UCSD-AML1 (cell line): ENCODE measurements around the gene WDR5.

ENCODE experiments used
- DNase-seq: peaks from one replicate; lab custom pipeline; 2025; ENCODE audit not compliant: unreplicated experiment; lab: John Stamatoyannopoulos, UW

WDR5 gene

GRCh38 chr9:134157378-134157885 lies 21.6 kb downstream of the WDR5 start:
- DNase-seq = no peak

GRCh38 chr9:134158242-134158641 lies 22.4 kb downstream of the WDR5 start:
- no peak for DNase-seq

GRCh38 chr9:134158753-134159392 lies 23.0 kb downstream of the WDR5 start:
- no peak for DNase-seq

DNA sequence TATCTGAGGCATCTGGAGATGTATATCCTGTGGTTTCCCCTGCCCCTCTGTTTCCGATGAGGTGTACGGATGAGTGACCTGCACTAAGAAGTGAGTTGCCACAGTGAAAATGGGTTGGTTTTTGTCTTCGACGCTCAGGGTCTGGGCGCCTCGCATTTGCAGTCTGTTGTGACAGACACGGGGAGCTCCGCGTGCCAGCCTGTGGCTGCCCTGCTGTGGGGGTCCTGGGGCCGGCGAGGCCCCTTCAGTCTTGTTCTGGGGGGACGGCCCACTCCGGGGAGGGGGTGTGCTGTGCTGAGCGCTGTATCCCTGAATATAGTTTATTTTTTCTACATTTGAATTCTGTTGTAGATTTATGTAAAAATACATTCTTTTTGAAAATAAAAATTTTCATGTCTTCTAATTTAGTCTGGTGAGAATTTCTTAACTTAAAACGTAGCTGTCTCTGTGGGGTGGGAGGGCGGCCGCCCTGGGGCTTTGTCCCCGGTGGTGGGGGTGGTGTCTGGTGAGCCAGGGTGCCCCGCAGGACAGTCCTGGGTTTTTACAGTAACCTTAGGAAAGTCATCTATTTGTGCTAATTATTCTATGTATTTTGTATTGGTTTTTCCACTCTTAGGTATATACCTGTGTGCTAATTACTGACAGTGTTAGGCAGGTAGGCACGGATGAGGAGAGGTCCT lies 23.8 kb downstream of the WDR5 start:
- no peak for DNase-seq

- DNase-seq = no peak
Observed at GRCh38 chr9:134161647-134162046, 25.8 kb downstream of the WDR5 start.

DNA sequence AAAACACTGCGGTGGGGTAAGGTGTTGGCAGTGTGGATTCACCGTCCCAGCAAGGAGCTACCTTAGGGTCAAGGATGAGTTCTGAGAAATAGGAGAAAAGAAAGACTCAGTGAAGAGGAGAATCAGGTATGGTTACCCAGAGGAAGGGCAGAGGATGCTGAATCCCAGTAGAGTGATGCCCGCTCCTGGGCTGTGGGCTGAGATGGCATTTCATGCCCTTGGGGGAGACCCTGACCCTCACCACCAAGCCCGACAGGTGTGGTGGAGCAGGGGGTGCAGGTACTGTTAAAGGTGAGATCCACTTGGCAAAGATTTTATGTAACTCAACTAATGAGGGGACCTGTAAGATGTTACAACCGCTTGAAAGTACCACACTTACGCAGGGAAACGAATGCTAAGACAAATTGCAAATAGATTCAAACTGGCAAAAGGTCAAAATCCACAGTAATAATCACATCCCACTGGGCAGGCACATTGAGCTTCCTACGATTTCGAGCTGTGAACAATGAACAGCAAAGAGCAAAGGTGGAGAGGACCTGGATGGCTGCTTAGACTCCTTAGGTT lies 26.4 kb downstream of the WDR5 start:
- no peak for DNase-seq

GRCh38 chr9:134162926-134163370 lies 27.1 kb downstream of the WDR5 start:
- DNase-seq = no peak

DNA sequence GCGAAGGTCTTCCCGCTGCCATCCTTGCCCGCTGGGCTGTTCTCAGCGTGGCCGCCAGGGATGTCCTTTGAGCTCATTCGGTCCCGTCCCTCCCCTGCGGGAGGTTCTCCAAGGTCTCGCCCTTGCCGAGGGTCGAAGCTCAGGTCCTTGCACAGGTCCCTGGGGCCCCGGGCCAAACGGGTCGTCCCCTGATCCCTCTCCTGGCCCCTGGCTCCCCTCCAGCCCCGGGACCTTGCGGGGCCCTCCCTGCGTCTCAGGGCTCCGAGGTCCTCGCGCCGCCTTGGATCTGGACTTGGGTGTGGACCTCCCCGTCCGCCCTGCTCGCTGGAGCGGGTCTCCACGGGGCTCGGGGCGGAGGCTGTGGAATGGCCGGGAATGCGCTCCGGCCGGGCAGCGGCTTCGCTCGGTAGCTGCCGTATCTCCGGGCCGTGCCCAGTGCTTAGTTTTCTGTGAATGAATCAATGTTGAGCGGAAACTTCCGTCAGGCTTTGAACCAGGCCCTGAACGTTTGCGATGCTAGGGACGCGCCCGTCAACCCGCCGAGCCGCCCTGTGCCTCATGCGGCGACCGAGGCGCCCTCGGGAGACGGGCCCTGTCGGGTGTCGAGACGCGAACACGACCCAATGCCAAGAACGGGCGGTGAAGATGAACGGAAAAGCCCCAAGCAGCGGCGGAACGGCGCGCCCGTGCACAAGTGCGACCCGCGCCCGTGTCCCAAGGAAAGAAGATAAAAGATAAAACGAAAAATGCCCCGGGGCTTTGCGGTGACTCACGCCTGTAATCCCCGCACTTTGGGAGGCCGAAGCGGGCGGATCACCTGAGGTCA lies 27.7 kb downstream of the WDR5 start:
- no peak for DNase-seq

- no peak for DNase-seq
Observed at GRCh38 chr9:134164879-134165278, 29.0 kb downstream of the WDR5 start.

- DNase-seq = no peak
Observed at GRCh38 chr9:134165357-134166315, 29.8 kb downstream of the WDR5 start.

- no peak for DNase-seq
Observed at GRCh38 chr9:134166374-134166773, 30.5 kb downstream of the WDR5 start.

GRCh38 chr9:134167530-134167931 lies 31.6 kb downstream of the WDR5 start:
- DNase-seq = no peak

- no peak for DNase-seq
Observed at GRCh38 chr9:134168757-134169550, 33.1 kb downstream of the WDR5 start.

DNA sequence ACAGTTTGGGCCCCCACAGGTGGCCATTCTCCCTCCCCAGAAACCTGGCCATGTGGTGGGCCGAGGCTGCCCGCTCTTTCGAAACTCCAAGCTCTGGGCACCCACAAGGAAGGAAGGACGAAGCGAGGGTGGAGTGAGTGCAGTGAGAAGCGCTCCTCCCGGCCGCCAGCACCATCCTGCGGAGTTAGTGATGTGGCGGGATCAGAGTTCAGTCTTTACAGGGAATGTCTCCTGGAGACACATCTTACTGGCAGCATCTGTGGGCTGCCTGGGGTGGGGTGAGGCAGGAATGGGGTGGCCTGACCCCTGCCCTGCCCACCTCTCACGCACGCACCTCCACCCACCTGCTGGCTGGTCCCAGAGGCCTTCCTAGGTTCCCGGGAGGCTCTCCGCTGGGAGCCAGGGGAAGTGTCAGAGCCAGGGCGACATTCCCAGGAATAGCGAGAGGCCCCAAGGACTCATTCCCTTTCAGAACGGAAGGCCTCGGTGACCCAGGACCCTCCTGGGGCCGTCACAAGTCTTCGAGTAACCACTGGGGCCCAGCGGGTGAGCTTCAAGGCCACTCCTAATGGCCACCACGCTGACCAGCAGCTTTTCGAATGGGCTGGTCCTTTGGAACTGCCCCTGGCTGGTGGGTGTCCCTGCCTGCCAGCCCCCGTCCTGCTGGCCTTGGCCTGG lies 34.0 kb downstream of the WDR5 start:
- DNase-seq = no peak

DNA sequence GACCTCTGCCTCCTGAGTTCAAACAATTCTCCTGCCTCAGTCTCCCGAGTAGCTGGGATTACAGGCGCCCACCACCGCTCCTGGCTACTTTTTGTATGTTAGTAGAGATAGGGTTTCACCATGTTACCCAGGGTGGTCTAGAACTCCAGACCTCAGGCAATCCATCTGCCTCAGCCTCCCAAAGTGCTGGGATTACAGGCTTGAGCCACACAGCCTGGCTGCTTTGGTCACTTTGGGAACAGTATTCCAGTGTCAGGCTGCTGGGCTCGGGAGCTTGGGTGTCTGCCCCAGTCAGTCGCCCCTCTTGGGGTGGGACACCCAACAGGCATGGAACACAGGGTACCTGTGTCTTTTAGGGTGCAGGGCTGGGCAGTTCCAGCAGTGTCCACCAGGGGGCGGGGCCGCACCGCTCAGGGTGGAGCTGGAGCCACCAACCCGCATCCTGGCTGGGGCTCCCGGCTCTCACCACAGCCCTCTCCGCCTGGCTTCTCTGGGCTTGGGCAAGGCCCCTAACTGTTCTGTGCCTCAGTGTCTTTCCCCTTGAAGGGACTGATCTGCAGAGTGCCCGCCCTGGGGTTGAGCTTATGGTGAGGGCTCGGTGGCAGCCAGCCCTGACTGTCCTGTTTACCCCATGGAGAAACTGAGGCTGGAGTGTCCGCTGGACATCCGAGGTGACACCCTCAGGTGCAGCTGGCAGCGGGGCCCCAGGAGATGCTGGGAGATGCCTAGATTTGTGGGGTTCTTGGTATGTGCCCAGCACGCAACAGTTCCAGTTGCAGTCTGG lies 34.8 kb downstream of the WDR5 start:
- no peak for DNase-seq

DNA sequence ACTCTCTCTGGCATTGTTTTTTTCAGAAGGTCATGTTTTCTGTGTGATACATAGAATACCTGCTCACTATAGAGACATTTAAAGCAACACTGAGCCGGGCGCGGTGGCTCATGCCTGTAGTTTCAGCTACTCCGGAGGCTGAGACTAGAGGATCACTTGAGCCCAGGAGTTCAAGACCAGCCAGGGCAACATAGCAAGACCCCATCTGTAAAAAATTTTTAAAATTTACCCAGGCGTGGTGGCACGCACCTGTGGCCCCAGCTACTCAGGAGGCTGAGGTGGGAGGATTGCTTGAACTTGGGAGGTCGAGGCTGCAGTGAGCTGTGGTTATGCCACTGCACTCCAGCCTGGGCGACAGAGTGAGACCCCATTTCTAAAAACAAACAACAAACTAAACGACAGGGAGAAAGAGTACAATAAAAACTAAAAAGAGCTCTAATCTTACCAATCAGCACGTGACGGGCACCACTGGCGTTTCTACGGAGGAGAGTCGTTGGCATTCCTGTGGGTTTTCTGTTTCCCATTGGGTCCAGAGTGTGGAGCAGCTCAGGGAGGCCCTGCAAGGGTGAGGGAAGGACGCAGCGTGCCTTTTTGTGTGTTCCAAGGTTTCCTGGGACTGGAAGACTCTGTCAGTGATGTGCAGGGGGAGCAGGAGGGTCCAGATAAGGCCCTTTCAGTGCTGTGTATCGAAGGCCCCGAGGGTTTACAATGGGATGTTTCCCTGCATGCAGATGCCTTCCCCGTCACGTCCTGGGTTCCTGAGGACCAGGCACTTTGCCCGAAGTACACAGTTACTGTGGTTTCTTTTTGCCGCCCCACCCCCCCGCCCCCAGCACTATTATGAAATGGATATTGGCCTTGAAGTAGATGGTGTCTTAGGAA lies 35.7 kb downstream of the WDR5 start:
- DNase-seq = no peak
